ENCODE results near the gene EIF4G1. TPM values are rescaled to one million over a fixed set of nuclear protein-coding genes. Genes with fewer than 3 reads are reported as not detected.

EIF4G1 gene
- total RNA-seq, 1 donor = 288 TPM

GRCh38 chr3:184373422-184373821 is 59.0 kb downstream of the EIF4G1 start:
- no peak for DNase-seq (ENCODE audit: low read depth)
- TF ChIP-seq, protein P1, sequence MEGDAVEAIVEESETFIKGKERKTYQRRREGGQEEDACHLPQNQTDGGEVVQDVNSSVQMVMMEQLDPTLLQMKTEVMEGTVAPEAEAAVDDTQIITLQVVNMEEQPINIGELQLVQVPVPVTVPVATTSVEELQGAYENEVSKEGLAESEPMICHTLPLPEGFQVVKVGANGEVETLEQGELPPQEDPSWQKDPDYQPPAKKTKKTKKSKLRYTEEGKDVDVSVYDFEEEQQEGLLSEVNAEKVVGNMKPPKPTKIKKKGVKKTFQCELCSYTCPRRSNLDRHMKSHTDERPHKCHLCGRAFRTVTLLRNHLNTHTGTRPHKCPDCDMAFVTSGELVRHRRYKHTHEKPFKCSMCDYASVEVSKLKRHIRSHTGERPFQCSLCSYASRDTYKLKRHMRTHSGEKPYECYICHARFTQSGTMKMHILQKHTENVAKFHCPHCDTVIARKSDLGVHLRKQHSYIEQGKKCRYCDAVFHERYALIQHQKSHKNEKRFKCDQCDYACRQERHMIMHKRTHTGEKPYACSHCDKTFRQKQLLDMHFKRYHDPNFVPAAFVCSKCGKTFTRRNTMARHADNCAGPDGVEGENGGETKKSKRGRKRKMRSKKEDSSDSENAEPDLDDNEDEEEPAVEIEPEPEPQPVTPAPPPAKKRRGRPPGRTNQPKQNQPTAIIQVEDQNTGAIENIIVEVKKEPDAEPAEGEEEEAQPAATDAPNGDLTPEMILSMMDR (IDR thresholded peaks at IDR 0.05; ENCODE audit: insufficient read depth, low read depth, low read length) = no peak
- no peak overlapping the region for H3K4me3 ChIP-seq (ENCODE audit: low read depth, low read length)

- no peak overlapping the region for H3K4me3 ChIP-seq (ENCODE audit: low read depth, low read length)
- TF ChIP-seq, protein P1 (IDR thresholded peaks at IDR 0.05; ENCODE audit: insufficient read depth, low read depth, low read length) = no peak
- no peak for DNase-seq (ENCODE audit: low read depth)
Measured at GRCh38 chr3:184375747-184376461, 61.5 kb downstream of the EIF4G1 start.

DNA sequence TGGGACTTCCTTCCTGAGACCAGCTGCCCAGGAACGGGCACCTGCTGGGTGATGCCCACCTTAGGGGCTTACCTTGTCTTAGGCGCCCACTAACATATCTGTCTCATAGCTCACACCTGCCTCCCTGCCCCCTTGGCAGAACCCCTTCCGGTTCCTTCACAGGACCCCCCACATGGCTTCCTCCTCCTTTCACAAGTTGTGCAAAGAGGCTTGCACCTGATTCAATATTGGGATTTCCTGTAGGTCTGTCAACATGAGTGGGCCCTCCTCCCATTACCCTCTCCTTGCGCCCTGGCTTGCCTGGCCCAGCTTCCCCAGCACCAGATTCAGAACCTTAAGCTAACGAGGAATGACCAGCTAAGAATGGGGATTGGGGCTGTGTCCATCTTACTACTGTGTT is 63.0 kb downstream of the EIF4G1 start:
- TF ChIP-seq, protein P1 (IDR thresholded peaks at IDR 0.05; ENCODE audit: insufficient read depth, low read depth, low read length) = no peak
- DNase-seq (ENCODE audit: low read depth) = no peak
- no peak overlapping the region for H3K4me3 ChIP-seq (ENCODE audit: low read depth, low read length)

- DNase-seq (ENCODE audit: low read depth) = no peak
- H3K4me3 ChIP-seq (ENCODE audit: low read depth, low read length) = no peak within 1 kb of the TSS
- TF ChIP-seq, protein P1 (IDR thresholded peaks at IDR 0.05; ENCODE audit: insufficient read depth, low read depth, low read length) = no peak
Measured at GRCh38 chr3:184377882-184378445, 63.6 kb downstream of the EIF4G1 start, which contains the start of gene THPO. THPO (minus strand) TSS chr3:184378207; CDS start chr3:184376259, 1,948 bp downstream.

- DNase-seq (ENCODE audit: low read depth) = peak; percentile 32
- no peak overlapping the region for H3K4me3 ChIP-seq (ENCODE audit: low read depth, low read length)
- TF ChIP-seq, protein P1 (IDR thresholded peaks at IDR 0.05; ENCODE audit: insufficient read depth, low read depth, low read length) = no peak
Measured at GRCh38 chr3:184378651-184379357, 64.4 kb downstream of the EIF4G1 start.

DNA sequence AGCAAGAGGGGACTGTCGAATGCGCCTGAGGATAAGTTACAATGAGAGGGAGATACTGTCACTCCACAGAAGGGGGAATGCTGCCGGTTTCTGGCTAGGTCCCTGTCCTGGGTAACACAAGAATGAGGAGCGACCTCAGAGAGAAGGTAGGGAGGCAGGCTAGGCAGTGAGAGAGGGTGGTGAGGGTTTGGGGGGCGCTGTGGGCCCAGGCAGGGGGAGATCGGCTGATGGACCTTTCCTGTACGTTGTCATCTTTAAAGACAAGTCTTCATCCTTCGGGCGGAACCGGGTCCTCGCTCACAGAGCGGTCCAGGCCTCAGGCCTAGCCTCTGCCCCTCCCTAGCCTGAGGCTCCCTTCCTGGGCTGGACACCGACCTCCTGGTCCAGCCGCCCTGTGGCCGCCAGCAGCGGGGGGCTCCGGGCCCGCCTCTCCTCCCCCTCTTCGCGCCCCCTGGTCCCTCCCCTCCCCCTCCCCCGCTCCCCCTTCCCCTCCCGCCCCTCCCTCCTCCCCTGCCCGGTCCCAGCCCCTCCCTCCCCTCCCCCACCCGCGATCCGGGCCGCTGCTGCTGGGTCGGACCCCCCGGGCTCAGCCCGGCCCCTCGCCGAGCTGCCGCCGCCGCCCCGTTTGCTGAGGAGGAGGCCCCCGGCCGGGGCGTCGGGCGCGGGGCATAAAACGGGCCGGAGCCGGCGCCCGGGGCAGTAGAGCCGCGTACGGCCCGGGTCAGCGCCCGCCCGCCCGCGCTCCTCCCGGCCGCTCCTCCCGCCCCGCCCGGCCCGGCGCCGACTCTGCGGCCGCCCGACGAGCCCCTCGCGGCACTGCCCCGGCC is 65.2 kb downstream of the EIF4G1 start, which contains the start of gene CHRD:
TSS of gene CHRD (plus strand) at position 697 of the 827 bp plus-strand sequence. CDS start 265 bp downstream, outside the sequence.
- no peak for DNase-seq (ENCODE audit: low read depth)
- peak within 1 kb of the TSS; percentile 33 for H3K4me3 ChIP-seq (ENCODE audit: low read depth, low read length)
- TF ChIP-seq, protein P1 (IDR thresholded peaks at IDR 0.05; ENCODE audit: insufficient read depth, low read depth, low read length) = no peak

All from fibroblast of villous mesenchyme (primary cell).